ENCODE data around the gene TBC1D7.

The TBC1D7 gene

DNA sequence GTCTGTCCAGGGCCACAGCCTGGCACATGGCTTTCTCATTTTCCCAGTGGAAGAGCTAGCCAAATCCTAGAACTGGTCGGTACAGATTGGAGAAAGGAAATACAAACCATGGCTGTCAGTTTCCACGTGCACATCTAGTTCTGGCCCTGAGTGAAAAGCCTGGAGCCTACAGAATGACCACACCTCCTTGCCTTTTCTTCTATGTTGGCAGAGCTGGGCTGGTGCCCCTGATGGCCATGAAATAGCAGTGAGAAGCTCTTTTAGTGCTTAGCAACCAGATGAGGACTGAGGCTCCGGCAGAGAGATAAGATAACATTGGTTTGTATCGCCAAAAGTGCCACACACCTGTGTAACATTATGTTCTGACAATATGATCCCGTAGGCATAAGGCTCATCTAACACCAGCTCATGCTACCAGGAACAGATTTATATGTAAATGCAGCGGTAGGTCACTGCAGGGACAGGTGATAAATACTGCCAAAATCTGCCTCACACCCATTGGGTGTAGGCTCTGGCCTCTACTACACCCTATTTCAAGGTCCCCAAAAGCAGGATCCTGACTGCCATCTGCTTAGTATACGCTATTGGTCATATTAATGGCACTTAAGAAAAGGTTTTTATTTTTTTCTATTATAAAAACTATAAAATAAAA lies 39.9 kb upstream of the TBC1D7 start:
- no peak for DNase-seq (ENCODE audit: insufficient read length)
- TF ChIP-seq POLR2A (IDR thresholded peaks at IDR 0.05; ENCODE audit: low read depth, low read length) (no peak), TAF1 (IDR thresholded peaks at IDR 0.05; ENCODE audit: borderline replicate concordance, low read depth, low read length) (no peak), POLR2AphosphoS5 (IDR thresholded peaks at IDR 0.05; ENCODE audit: low read depth, low read length) (no peak)
- FAIRE-seq: no peak

DNA sequence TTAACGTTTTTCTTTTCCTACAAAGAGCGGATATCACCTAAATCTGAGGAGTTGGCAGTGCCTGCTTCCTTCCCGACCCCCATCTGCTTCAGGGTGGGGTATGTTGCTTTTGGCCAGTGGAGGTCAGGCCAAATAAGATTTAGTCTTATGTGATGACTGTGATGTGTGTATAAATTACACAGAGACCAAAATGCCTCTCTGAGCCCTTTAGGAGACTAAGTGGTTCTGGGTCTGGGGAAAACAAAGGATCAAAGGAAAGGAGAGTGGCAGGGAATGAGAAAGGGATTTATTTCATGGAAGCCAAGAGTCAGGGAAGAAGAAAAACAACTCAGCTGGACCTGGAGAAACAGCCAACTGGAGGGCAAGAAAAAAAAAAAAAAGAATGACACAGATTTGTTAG lies 39.1 kb upstream of the TBC1D7 start:
- TF ChIP-seq POLR2A (IDR thresholded peaks at IDR 0.05; ENCODE audit: low read depth, low read length) (no peak), TAF1 (IDR thresholded peaks at IDR 0.05; ENCODE audit: borderline replicate concordance, low read depth, low read length) (no peak), POLR2AphosphoS5 (IDR thresholded peaks at IDR 0.05; ENCODE audit: low read depth, low read length) (no peak)
- DNase-seq (ENCODE audit: insufficient read length) (no peak), FAIRE-seq (no peak)

GRCh38 chr6:13365320-13365719 lies 37.0 kb upstream of the TBC1D7 start:
- DNase-seq (ENCODE audit: insufficient read length) (no peak), FAIRE-seq (no peak)

DNA sequence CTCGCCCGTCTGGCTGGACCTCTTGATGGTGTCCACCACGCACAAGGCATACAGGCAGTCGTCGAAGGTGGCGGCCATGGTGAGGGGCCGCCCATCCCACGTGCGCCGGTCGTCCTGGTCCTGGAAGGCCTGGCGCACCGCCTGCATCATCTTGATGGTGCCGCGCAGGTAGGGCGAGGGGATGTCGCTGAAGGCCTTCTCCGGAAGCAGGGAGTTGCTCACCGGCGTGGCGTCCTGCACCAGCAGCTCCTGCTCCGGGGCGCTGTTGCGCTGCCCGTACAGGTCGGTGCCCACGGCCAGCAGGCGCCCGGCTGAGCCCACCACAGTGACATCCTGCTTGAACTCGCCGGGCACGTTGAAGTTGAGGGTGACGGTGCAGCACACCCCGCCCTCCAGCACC lies 36.5 kb upstream of the TBC1D7 start:
- no peak for DNase-seq (ENCODE audit: insufficient read length)
- TF ChIP-seq POLR2AphosphoS5 (IDR thresholded peaks at IDR 0.05; ENCODE audit: low read depth, low read length) (no peak), TAF1 (IDR thresholded peaks at IDR 0.05; ENCODE audit: borderline replicate concordance, low read depth, low read length) (no peak), POLR2A (IDR thresholded peaks at IDR 0.05; ENCODE audit: low read depth, low read length) (no peak)
- FAIRE-seq: no peak

More at GRCh38 chr6:13365320-13365719, 37.0 kb upstream of the TBC1D7 start:
- TF ChIP-seq POLR2AphosphoS5 (IDR thresholded peaks at IDR 0.05; ENCODE audit: low read depth, low read length): no peak
- no peak for TF ChIP-seq POLR2A (IDR thresholded peaks at IDR 0.05; ENCODE audit: low read depth, low read length)
- no peak for TF ChIP-seq TAF1 (IDR thresholded peaks at IDR 0.05; ENCODE audit: borderline replicate concordance, low read depth, low read length)

GRCh38 chr6:13362412-13362811 lies 34.1 kb upstream of the TBC1D7 start:
- FAIRE-seq (no peak), DNase-seq (ENCODE audit: insufficient read length) (no peak)
- no peak for TF ChIP-seq POLR2AphosphoS5 (IDR thresholded peaks at IDR 0.05; ENCODE audit: low read depth, low read length)
- TF ChIP-seq POLR2A (IDR thresholded peaks at IDR 0.05; ENCODE audit: low read depth, low read length): no peak
- no peak for TF ChIP-seq TAF1 (IDR thresholded peaks at IDR 0.05; ENCODE audit: borderline replicate concordance, low read depth, low read length)

DNA sequence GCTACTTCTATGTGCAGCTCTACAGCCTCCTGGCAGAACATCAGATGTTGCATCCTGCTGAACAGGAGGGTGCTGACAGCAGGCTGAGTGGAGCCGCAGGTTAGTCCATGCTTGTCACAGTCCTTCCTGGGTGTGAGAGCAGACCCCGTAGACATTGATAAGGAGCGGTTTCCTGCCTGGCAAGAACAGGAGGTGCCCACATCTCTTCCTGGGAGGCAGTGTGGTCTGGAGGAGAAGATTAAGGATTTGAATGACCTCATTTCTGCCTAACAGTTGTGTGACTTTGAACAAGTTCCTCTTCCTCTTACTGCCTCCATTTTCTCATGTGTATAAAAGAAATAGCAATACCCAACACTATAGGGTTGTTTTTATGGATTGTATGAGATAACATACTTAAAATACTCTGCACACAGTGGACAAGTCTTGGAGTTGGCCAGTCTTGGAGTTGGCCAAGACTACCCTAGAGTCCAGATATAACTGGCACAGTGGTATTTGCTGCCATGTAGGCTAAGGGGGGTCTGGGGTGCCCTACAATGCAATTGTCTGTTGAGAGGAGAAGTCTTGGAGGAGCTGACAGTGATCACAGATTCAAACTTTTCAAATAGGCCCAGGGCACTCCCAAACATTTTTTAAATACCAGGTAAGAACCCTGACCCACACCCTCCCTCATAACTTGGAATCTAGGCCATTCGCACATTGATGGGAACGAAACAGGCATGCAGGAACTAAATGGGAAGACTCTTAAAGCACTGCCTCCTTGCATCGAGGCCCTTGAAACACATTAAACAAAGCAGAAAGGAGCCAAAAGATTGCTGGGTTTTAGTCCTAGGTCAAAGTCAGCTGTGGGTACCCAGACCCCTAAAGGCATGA lies 32.6 kb upstream of the TBC1D7 start:
- TF ChIP-seq TAF1 (IDR thresholded peaks at IDR 0.05; ENCODE audit: borderline replicate concordance, low read depth, low read length) (no peak), POLR2A (IDR thresholded peaks at IDR 0.05; ENCODE audit: low read depth, low read length) (no peak), POLR2AphosphoS5 (IDR thresholded peaks at IDR 0.05; ENCODE audit: low read depth, low read length) (no peak)
- FAIRE-seq (no peak), DNase-seq (ENCODE audit: insufficient read length) (no peak)

DNA sequence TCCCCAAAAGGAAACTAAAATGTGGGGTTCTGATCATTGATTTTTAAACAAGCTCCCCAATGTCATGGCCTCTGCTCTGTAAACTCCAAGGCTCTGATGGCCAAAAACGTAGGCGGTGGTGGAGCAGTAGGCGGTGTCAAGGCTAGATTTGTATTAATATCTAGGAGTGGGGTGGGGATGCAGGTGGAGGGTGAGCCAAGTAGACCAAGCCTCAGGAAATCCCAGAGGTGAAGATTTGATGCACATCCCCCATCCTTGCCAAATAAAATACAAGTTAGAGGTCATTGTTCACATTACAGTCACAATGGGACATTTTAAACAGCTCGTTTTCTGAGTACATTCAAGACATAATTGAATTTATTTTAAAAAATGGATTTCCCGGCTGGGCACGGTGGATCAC lies 30.9 kb upstream of the TBC1D7 start:
- TF ChIP-seq POLR2A (IDR thresholded peaks at IDR 0.05; ENCODE audit: low read depth, low read length) (no peak), POLR2AphosphoS5 (IDR thresholded peaks at IDR 0.05; ENCODE audit: low read depth, low read length) (no peak), TAF1 (IDR thresholded peaks at IDR 0.05; ENCODE audit: borderline replicate concordance, low read depth, low read length) (no peak)
- DNase-seq (ENCODE audit: insufficient read length) (no peak), FAIRE-seq (no peak)

DNA sequence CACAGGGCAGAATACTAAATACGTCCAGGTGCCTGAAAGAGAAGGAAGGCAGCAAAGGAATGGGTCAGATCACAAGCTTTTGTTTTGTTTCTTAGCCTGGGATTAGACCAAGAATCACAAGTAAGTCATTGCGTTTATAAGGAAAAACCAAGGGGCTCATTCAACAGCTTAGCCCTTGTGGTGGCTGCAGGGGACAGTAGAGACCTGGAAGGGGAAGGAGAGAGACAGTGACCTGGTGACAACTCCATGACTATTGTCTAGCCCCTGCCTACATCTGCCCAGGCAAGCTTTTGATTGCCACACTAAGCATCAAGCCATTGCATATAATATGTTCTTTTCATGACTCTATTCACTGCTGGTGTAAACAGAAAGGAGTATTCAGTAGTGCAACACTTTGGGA lies 30.2 kb upstream of the TBC1D7 start:
- FAIRE-seq (no peak), DNase-seq (ENCODE audit: insufficient read length) (no peak)
- TF ChIP-seq TAF1 (IDR thresholded peaks at IDR 0.05; ENCODE audit: borderline replicate concordance, low read depth, low read length) (no peak), POLR2AphosphoS5 (IDR thresholded peaks at IDR 0.05; ENCODE audit: low read depth, low read length) (no peak), POLR2A (IDR thresholded peaks at IDR 0.05; ENCODE audit: low read depth, low read length) (no peak)

GRCh38 chr6:13357551-13358075 lies 29.3 kb upstream of the TBC1D7 start:
- no peak for FAIRE-seq

GRCh38 chr6:13355999-13356785 lies 27.9 kb upstream of the TBC1D7 start:
- peak; percentile 44 for DNase-seq (ENCODE audit: insufficient read length)
- TF ChIP-seq POLR2A (IDR thresholded peaks at IDR 0.05; ENCODE audit: low read depth, low read length) (no peak), POLR2AphosphoS5 (IDR thresholded peaks at IDR 0.05; ENCODE audit: low read depth, low read length) (no peak), TAF1 (IDR thresholded peaks at IDR 0.05; ENCODE audit: borderline replicate concordance, low read depth, low read length) (no peak)
- FAIRE-seq: peak; percentile 68

More at GRCh38 chr6:13357551-13358075, 29.3 kb upstream of the TBC1D7 start:
- TF ChIP-seq TAF1 (IDR thresholded peaks at IDR 0.05; ENCODE audit: borderline replicate concordance, low read depth, low read length) (no peak), POLR2A (IDR thresholded peaks at IDR 0.05; ENCODE audit: low read depth, low read length) (no peak), POLR2AphosphoS5 (IDR thresholded peaks at IDR 0.05; ENCODE audit: low read depth, low read length) (no peak)
- no peak for DNase-seq (ENCODE audit: insufficient read length)

Data from GM12892 (cell line).